Effector memory CD4-positive, alpha-beta T cell (primary cell): Measurements from ENCODE around the gene PCDHGA6.
A peak's percentile ranks its signal among the peaks of the same experiment; 100 is the strongest.
"Not testable (repeated sequence)": the region's sequence is repeated elsewhere in the genome, so short reads cannot be mapped to it uniquely, and the experiment has no call there.

ENCODE experiments used
- DNase-seq, 3 donors: peaks; one replicate each; pipeline ENCODE4 v3.0.0-alpha.2; 2020
- H3K27ac ChIP-seq: 2 replicates; pipeline ENCODE4 v1.7.0; 2013; ENCODE audit warnings: mild to moderate bottlenecking, low read length, moderate library complexity; ENCODE audit not compliant: insufficient read depth, poor library complexity, severe bottlenecking
- H3K27me3 ChIP-seq: replicated peaks from 2 replicates; pipeline ENCODE4 v1.7.0; 2013; ENCODE audit warnings: mild to moderate bottlenecking, low read length; ENCODE audit not compliant: insufficient read depth, control insufficient read depth, poor library complexity, severe bottlenecking
- H3K36me3 ChIP-seq: 2 replicates; pipeline ENCODE4 v1.7.0; 2013; ENCODE audit warnings: mild to moderate bottlenecking, low read length, moderate library complexity; ENCODE audit not compliant: control insufficient read depth, insufficient read depth
- H3K4me1 ChIP-seq: 2 replicates; pipeline ENCODE4 v1.7.0; 2013; ENCODE audit warnings: low read length, mild to moderate bottlenecking; ENCODE audit not compliant: control insufficient read depth, insufficient read depth, poor library complexity, severe bottlenecking
- H3K4me3 ChIP-seq: 2 replicates; pipeline ENCODE4 v1.7.0; 2013; ENCODE audit warnings: low read length, low read depth, mild to moderate bottlenecking; ENCODE audit not compliant: insufficient read depth, poor library complexity, severe bottlenecking
- H3K9me3 ChIP-seq: 2 replicates; pipeline ENCODE4 v1.7.0; 2013; ENCODE audit warnings: mild to moderate bottlenecking, low read length, moderate library complexity; ENCODE audit not compliant: control insufficient read depth

Gene PCDHGA6

GRCh38 chr5:141343242-141343952, 30.3 kb upstream of the PCDHGA6 start, which contains the start of gene PCDHGA3:
Gene PCDHGA3 (plus strand): TSS chr5:141343829. CDS start chr5:141344034, 205 bp downstream.
- Histone ChIP-seq H3K4me3 (no peak within 1 kb of the TSS), H3K27ac (no peak within 1 kb of the TSS), H3K9me3 (no peaks in the 10 kb centered on the region), H3K27me3 (peaks cover 12% of the 10 kb centered on the region), H3K4me1 (no peaks in the 10 kb centered on the region), H3K36me3 (no peaks in the 10 kb centered on the region)
- DNase-seq, result no peak

- Histone ChIP-seq H3K27ac (no peak overlapping the region), H3K4me1 (no peaks in the 10 kb centered on the region), H3K27me3 (peaks cover 10% of the 10 kb centered on the region), H3K9me3 (no peaks in the 10 kb centered on the region), H3K36me3 (no peaks in the 10 kb centered on the region), H3K4me3 (no peak overlapping the region)
- DNase-seq, result no peak
These were observed 29.7 kb upstream of the PCDHGA6 start for GRCh38 chr5:141343953-141344463.

GRCh38 chr5:141345327-141345726, 28.4 kb upstream of the PCDHGA6 start:
- Histone ChIP-seq H3K27me3 (peaks cover 12% of the 10 kb centered on the region), H3K4me3 (no peak overlapping the region)

GRCh38 chr5:141346017-141346416, 27.7 kb upstream of the PCDHGA6 start:
- not testable (repeated sequence) for H3K9me3 ChIP-seq, H3K27ac ChIP-seq, H3K4me1 ChIP-seq, H3K36me3 ChIP-seq, H3K4me3 ChIP-seq, DNase-seq
- H3K27me3 ChIP-seq, result peaks cover 12% of the 10 kb centered on the region

More at GRCh38 chr5:141345327-141345726, 28.4 kb upstream of the PCDHGA6 start:
- Histone ChIP-seq H3K4me1 (no peaks in the 10 kb centered on the region), H3K9me3 (no peaks in the 10 kb centered on the region), H3K27ac (no peak overlapping the region), H3K36me3 (no peaks in the 10 kb centered on the region)
- no peak for DNase-seq

GRCh38 chr5:141349917-141350619, 23.6 kb upstream of the PCDHGA6 start, which contains the start of gene PCDHGB1:
Gene PCDHGB1 (plus strand): TSS chr5:141350099. CDS start chr5:141350261, 162 bp downstream.
- Histone ChIP-seq H3K36me3 (no peaks in the 10 kb centered on the region), H3K27me3 (peaks cover 10% of the 10 kb centered on the region), H3K4me3 (no peak within 1 kb of the TSS), H3K4me1 (no peaks in the 10 kb centered on the region), H3K27ac (no peak within 1 kb of the TSS), H3K9me3 (no peaks in the 10 kb centered on the region)
- DNase-seq, result peak in 1 of 3 donors; percentile 12

GRCh38 chr5:141351591-141351990, 22.1 kb upstream of the PCDHGA6 start:
- peaks cover 8% of the 10 kb centered on the region for H3K27me3 ChIP-seq
- no peak overlapping the region for H3K27ac ChIP-seq
- H3K4me3 ChIP-seq, result no peak overlapping the region
- no peak for DNase-seq
- no peaks in the 10 kb centered on the region for H3K9me3 ChIP-seq
- H3K36me3 ChIP-seq, result no peaks in the 10 kb centered on the region
- H3K4me1 ChIP-seq, result no peaks in the 10 kb centered on the region

- Histone ChIP-seq H3K27me3 (peaks cover 5% of the 10 kb centered on the region), H3K4me1 (no peaks in the 10 kb centered on the region), H3K9me3 (no peaks in the 10 kb centered on the region), H3K27ac (no peak within 1 kb of the TSS), H3K36me3 (no peaks in the 10 kb centered on the region), H3K4me3 (peak within 1 kb of the TSS; percentile 13)
- no peak for DNase-seq
These were observed 18.7 kb upstream of the PCDHGA6 start, which contains the start of gene PCDHGA4 for GRCh38 chr5:141354900-141355469. Gene PCDHGA4 (plus strand): TSS chr5:141355021. CDS start chr5:141355108, 87 bp downstream.

- no peak for DNase-seq
- Histone ChIP-seq H3K9me3 (no peaks in the 10 kb centered on the region), H3K4me3 (no peak overlapping the region), H3K27me3 (peaks cover 5% of the 10 kb centered on the region), H3K4me1 (no peaks in the 10 kb centered on the region), H3K27ac (no peak overlapping the region), H3K36me3 (no peaks in the 10 kb centered on the region)
These were observed 18.1 kb upstream of the PCDHGA6 start for GRCh38 chr5:141355641-141356040.

GRCh38 chr5:141356133-141356532, 17.6 kb upstream of the PCDHGA6 start:
- no peak for DNase-seq
- H3K4me1 ChIP-seq, result no peaks in the 10 kb centered on the region
- no peaks in the 10 kb centered on the region for H3K36me3 ChIP-seq
- no peaks in the 10 kb centered on the region for H3K9me3 ChIP-seq
- peaks cover 5% of the 10 kb centered on the region for H3K27me3 ChIP-seq
- no peak overlapping the region for H3K27ac ChIP-seq
- H3K4me3 ChIP-seq, result no peak overlapping the region
